K562 (cell line): ENCODE data around the gene PTPN13. TPM values are rescaled to one million over a fixed set of nuclear protein-coding genes. Genes with fewer than 3 reads are reported as not detected.

Experiments used
- ATAC-seq: fragments of 200-7000 bp; cut with Tn5 transposase; 3 replicates; pipeline ENCODE4 v1.9.1; 2020; ENCODE audit warnings: moderate library complexity
- BruUV-seq: library from RNA; stranded (reverse); fragments of 400-500 nt; replicated peaks from 2 replicates; lab custom pipeline; 2021; lab: Mats Ljungman, UMichigan
- CTCF ChIA-PET: fragments of 300-600 bp; formaldehyde crosslinking; extraction: SDS; loops from one replicate; lab custom pipeline; 2021; ENCODE audit warnings: low intra/inter-chr PET ratio; lab: Yijun Ruan, JAX
- POLR2A ChIA-PET: fragments of 300-600, 350-650 bp; sonication (Branson Sonifier 250); formaldehyde crosslinking; extraction: SDS; loops from one replicate; lab custom pipeline; 2021; ENCODE audit warnings: antibody characterized with exemption, inconsistent platforms; lab: Yijun Ruan, JAX
- DNase-seq, 4 experiments: peaks; one replicate each; pipeline versions ENCODE4 v3.0.0 to v3.0.0-alpha.2; 2011 to 2018; ENCODE audit warnings: low spot score in 3 of 4, mixed read lengths in 3 of 4; ENCODE audit errors: extremely low read depth in 1 of 4
- FAIRE-seq: peaks from 2 replicates; lab custom pipeline; 2011; peaks lifted over from hg19 to GRCh38; lab: Jason Lieb, UNC
- H2AFZ ChIP-seq: 2 replicates; pipeline ENCODE4 v1.6.0; 2011; ENCODE audit warnings: low read depth, low read length, control low read depth, inconsistent platforms
- H3K27ac ChIP-seq: fragments of 200-600 bp; 3 replicates; pipeline ENCODE4 v1.8.0; 2011; ENCODE audit warnings: low read depth, mild to moderate bottlenecking, control low read depth, inconsistent platforms, low read length, moderate library complexity, mixed read lengths; ENCODE audit errors: extremely low read depth
- H3K27me3 ChIP-seq, 2 experiments: fragments of 300-600 bp in 1 of 2; 2 replicates in 1 of 2; 3 replicates in 1 of 2; pipeline versions ENCODE4 v1.6.0 to v1.8.0; 2011; ENCODE audit warnings: inconsistent platforms in 2 of 2, low read length in 2 of 2, mild to moderate bottlenecking in 1 of 2, mixed read lengths in 1 of 2, moderate library complexity in 1 of 2; ENCODE audit not compliant: control insufficient read depth in 2 of 2, insufficient read depth in 2 of 2
- H3K36me3 ChIP-seq: fragments of 300-600 bp; 3 replicates; pipeline ENCODE4 v1.8.0; 2011; ENCODE audit warnings: mild to moderate bottlenecking, low read length, inconsistent platforms; ENCODE audit not compliant: control insufficient read depth, insufficient read depth
- H3K4me1 ChIP-seq, 2 experiments: fragments of 200-600 bp in 1 of 2; replicated peaks in 1 of 2; 2 replicates in 1 of 2; 3 replicates in 1 of 2; pipeline versions ENCODE4 v1.5.1 to v1.8.0; 2011; ENCODE audit warnings: inconsistent platforms in 2 of 2, low read length in 2 of 2, mild to moderate bottlenecking in 1 of 2, mixed read lengths in 1 of 2, moderate library complexity in 1 of 2; ENCODE audit not compliant: control insufficient read depth in 2 of 2, insufficient read depth in 2 of 2
- H3K4me2 ChIP-seq: 2 replicates; pipeline ENCODE4 v1.6.1; 2011; ENCODE audit warnings: low read length, control low read depth, inconsistent platforms, mixed read lengths; ENCODE audit not compliant: insufficient read depth
- H3K4me3 ChIP-seq: fragments of 200-600 bp; sonication (generic), shearing (Covaris generic); 2 replicates; pipeline ENCODE4 v1.5.1; 2016; ENCODE audit warnings: control low read depth, inconsistent platforms
- H3K79me2 ChIP-seq: fragments of 200-600 bp; 3 replicates; pipeline ENCODE4 v1.8.0; 2011; ENCODE audit warnings: low read length, inconsistent platforms; ENCODE audit not compliant: control insufficient read depth, insufficient read depth
- H3K9ac ChIP-seq, 2 experiments: 2 replicates each; pipeline versions ENCODE4 v1.6.0 to v1.6.1; 2011; ENCODE audit warnings: low read depth in 2 of 2, low read length in 2 of 2, control low read depth in 1 of 2, inconsistent platforms in 1 of 2, mild to moderate bottlenecking in 1 of 2, mixed read lengths in 1 of 2; ENCODE audit not compliant: insufficient read depth in 1 of 2
- H3K9me1 ChIP-seq: one replicate; pipeline ENCODE4 v1.6.0; 2011; ENCODE audit warnings: inconsistent platforms, mild to moderate bottlenecking, low read length, moderate library complexity; ENCODE audit not compliant: control insufficient read depth, insufficient read depth
- H3K9me3 ChIP-seq: replicated peaks from 2 replicates; pipeline ENCODE4 v1.5.1; 2011; ENCODE audit warnings: low read depth, low read length, inconsistent platforms; ENCODE audit not compliant: control insufficient read depth, insufficient read depth
- H4K20me1 ChIP-seq: replicated peaks from 2 replicates; pipeline ENCODE4 v1.6.1; 2011; ENCODE audit warnings: low read length, inconsistent platforms, mixed read lengths; ENCODE audit not compliant: control insufficient read depth, insufficient read depth
- ARHGAP35 ChIP-seq: fragments of 450-650 bp; IDR thresholded peaks from 2 replicates; pipeline ENCODE4 v1.6.1; 2018; ENCODE audit not compliant: partially characterized antibody
- ARID2 ChIP-seq: fragments of 450-650 bp; IDR thresholded peaks from 2 replicates; pipeline ENCODE4 v1.6.1; 2017; ENCODE audit warnings: antibody characterized with exemption, mild to moderate bottlenecking
- CEBPG ChIP-seq, 3 experiments: fragments of 200-800 bp in 1 of 3; sonication (Bioruptor generic) in 1 of 3; sonication (generic) in 1 of 3; formaldehyde crosslinking in 1 of 3; IDR thresholded peaks in 2 of 3; conservative IDR thresholded peaks in 1 of 3; 2 replicates each; pipeline versions ENCODE4 v1.6.1 to v1.8.0; 2016 to 2022; ENCODE audit warnings: missing compliant biosample characterization in 2 of 3, missing genetic modification characterization in 2 of 3, mild to moderate bottlenecking in 1 of 3, missing genetic modification reagents in 1 of 3
- ETV6 ChIP-seq, 3 experiments: fragments of 150-350 bp in 1 of 3; sonication (generic) in 1 of 3; formaldehyde crosslinking in 1 of 3; IDR thresholded peaks; 2 replicates each; pipeline versions ENCODE4 v1.6.1 to v1.8.0; 2014 to 2022; ENCODE audit warnings: borderline replicate concordance in 2 of 3, low read depth in 2 of 3, antibody characterized with exemption in 1 of 3, low read length in 1 of 3, mild to moderate bottlenecking in 1 of 3, missing genetic modification reagents in 1 of 3
- HDAC2 ChIP-seq: fragments of 450-650 bp; IDR thresholded peaks from 2 replicates; pipeline ENCODE4 v1.6.1; 2016; ENCODE audit warnings: mild to moderate bottlenecking
- RBBP5 ChIP-seq: fragments of 200-600 bp; sonication (generic); IDR thresholded peaks from 2 replicates; pipeline ENCODE4 v1.6.1; 2012; ENCODE audit warnings: borderline replicate concordance, mild to moderate bottlenecking, low read length, control low read depth, inconsistent platforms; ENCODE audit not compliant: insufficient read depth, poor library complexity, severe bottlenecking
- ZNF586 ChIP-seq: fragments of 450-650 bp; formaldehyde crosslinking; conservative IDR thresholded peaks from 2 replicates; pipeline ENCODE4 v1.4.0; 2020; ENCODE audit warnings: mild to moderate bottlenecking, moderate library complexity
- WGBS: fragments of 100-300 bp; shearing (Covaris generic); methylation state at CpG from one replicate; pipeline ENCODE4 v1.1.6; 2016; ENCODE audit warnings: low coverage, mixed read lengths; ENCODE audit not compliant: insufficient coverage; ENCODE audit errors: missing lambda C conversion rate; 5-methylcytosine and 5-hydroxymethylcytosine counted together
- in situ Hi-C: fragments of 300-500 bp; cut with MboI; formaldehyde crosslinking; loops from 4 replicates; pipeline ENCODE4 v1.15.0; 2018; ENCODE audit warnings: inconsistent platforms, mixed read lengths
- intact Hi-C: fragments of 100-400 bp; cut with micrococcal nuclease; formaldehyde crosslinking; loops from 2 replicates; pipeline ENCODE4 v1.14.2; 2022
- polyA plus RNA-seq, 8 experiments: library from polyadenylated mRNA; depleted of rRNA in 4 of 8; stranded (reverse) in 5 of 8; unstranded in 3 of 8; fragments of >200 nt; fragmentation: Nextera tagmentation in 2 of 8; fragmentation: Illumina TruSeq in 1 of 8; extraction: Ambion mirVana in 2 of 8; extraction: Trizol in 1 of 8; gene quantifications; 2 replicates each; pipeline versions ENCODE4 v1.2.1 to v1.2.3, GENCODE V29; 2011 to 2014; ENCODE audit warnings: inconsistent platforms in 1 of 8, missing spikeins in 1 of 8
- total RNA-seq, 7 experiments: library from RNA; depleted of rRNA in 6 of 7; stranded (reverse); fragments of >200 nt in 6 of 7; fragmentation: Illumina TruSeq in 2 of 7; extraction: Trizol in 2 of 7; gene quantifications; 2 replicates each; pipeline versions ENCODE4 v1.2.1 to v1.2.3, GENCODE V29; 2011 to 2021; ENCODE audit warnings: low replicate concordance in 1 of 7
- TF ChIP-seq, protein P1 (sequence below): fragments of 250-450 bp; sonication (Bioruptor Pico); IDR thresholded peaks from 2 replicates; pipeline ENCODE4 v1.4.0; 2020; ENCODE audit warnings: mild to moderate bottlenecking, moderate library complexity
- TF ChIP-seq, protein P2 (sequence below): fragments of 250-450 bp; sonication (Bioruptor Pico); IDR thresholded peaks from 2 replicates; pipeline ENCODE4 v1.4.0; 2020

The PTPN13 gene
- total and polyA plus RNA-seq, 9 of the 15 experiments (the other 6 are each of a cell fraction or from before 2014, with no cell fraction given): 0.33 TPM; not detected in 8

DNA sequence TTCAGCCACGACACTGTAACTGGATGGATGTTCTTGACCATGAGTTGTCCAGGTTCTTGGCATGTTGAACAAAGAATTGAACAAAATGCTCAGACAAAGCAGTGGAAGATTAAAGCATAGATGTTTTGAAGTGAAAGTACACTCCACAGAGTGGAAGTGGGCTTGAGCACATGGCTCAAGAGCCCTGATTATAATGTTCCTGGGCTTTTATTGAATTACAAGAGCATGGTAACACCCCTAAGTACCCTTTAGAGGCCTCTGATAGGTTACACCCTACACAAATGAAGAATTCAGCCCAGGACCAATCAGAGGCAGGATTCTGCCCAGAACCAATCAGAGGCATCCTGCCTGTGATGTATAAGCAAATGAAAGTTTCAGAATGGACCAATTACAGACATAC is 221.5 kb downstream of the PTPN13 start (continued):
- TF ChIP-seq, protein P1, sequence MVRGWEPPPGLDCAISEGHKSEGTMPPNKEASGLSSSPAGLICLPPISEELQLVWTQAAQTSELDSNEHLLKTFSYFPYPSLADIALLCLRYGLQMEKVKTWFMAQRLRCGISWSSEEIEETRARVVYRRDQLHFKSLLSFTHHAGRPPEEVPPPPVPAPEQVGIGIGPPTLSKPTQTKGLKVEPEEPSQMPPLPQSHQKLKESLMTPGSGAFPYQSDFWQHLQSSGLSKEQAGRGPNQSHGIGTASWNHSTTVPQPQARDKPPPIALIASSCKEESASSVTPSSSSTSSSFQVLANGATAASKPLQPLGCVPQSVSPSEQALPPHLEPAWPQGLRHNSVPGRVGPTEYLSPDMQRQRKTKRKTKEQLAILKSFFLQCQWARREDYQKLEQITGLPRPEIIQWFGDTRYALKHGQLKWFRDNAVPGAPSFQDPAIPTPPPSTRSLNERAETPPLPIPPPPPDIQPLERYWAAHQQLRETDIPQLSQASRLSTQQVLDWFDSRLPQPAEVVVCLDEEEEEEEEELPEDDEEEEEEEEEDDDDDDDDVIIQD (CRISPR knock-in tag): no peak
- no peak for TF ChIP-seq ETV6 (IDR thresholded peaks at IDR 0.05; ENCODE audit: borderline replicate concordance in 1 of 2, low read depth in 2 of 2, low read length in 1 of 2)
- no peak for TF ChIP-seq ETV6 (CRISPR knock-in tag; IDR thresholded peaks at IDR 0.05; ENCODE audit: borderline replicate concordance)
- TF ChIP-seq ARID2: no peak
- TF ChIP-seq, all 486 proteins: peak for 0

DNA sequence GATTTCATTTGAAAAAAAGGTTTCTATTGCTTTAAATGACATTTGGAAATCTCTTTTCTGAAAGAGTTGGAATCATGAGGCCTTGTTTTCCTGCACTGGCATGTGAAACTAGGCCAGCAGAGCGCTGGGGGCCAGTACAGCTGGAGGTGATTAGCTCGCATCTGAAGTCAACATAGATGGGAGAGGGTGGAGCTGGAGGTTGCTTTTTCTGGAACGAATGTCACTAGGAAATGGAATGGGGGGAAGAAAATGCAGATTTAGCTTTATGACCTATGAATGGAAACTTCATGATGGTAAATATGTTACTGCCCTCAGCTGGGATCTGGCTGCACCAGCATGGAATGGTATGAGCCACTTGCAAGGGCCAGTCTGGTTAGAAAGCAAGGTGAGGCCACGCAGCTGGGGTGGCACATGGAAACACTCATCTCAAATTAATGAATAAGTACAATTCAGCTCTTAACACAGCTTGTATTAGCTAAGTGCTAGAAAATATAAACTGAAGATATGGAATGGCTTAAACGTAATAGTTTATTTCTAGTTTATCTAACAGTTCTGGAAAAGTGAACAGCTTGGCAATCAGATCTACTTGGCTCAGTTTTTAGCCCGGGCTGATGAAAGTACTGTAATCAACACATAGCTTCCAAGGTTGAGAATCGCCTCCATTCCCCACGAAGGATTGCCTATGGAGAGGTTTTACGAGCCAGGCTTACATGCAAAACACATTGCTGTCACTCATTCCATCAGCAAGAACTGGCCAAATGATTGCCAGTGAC is 222.6 kb downstream of the PTPN13 start:
- ATAC-seq: no peak
- no TSS peak for BruUV-seq
- WGBS: under 1% methylated on average over 9 of the region's 9 CpGs
- TF ChIP-seq, protein P2, sequence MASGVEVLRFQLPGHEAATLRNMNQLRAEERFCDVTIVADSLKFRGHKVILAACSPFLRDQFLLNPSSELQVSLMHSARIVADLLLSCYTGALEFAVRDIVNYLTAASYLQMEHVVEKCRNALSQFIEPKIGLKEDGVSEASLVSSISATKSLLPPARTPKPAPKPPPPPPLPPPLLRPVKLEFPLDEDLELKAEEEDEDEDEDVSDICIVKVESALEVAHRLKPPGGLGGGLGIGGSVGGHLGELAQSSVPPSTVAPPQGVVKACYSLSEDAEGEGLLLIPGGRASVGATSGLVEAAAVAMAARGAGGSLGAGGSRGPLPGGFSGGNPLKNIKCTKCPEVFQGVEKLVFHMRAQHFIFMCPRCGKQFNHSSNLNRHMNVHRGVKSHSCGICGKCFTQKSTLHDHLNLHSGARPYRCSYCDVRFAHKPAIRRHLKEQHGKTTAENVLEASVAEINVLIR: no peak
- TF ChIP-seq RBBP5 (no peak), ZNF586 (no peak), HDAC2 (no peak), ARHGAP35 (no peak), CEBPG (CRISPR knock-in tag; IDR thresholded peaks at IDR 0.05) (no peak), CEBPG (tag; conservative IDR thresholded peaks at IDR 0.05 in 1 of 2, IDR thresholded peaks at IDR 0.05 in 1 of 2) (no peak)

More for the DNA sequence above, 222.6 kb downstream of the PTPN13 start:
- H3K4me3 ChIP-seq: no peak overlapping the region
- no peaks in the 10 kb centered on the region for H3K36me3 ChIP-seq
- H2AFZ ChIP-seq: no peak overlapping the region
- no peak overlapping the region for H3K9ac ChIP-seq
- CTCF ChIA-PET: no interaction called here
- H3K27me3 ChIP-seq: peaks cover 0 to 5% of the 10 kb centered on the region in 2 experiments; a peak in 2 of 5 replicates
- H3K9me1 ChIP-seq: no peaks in the 10 kb centered on the region
- H4K20me1 ChIP-seq: no peaks in the 10 kb centered on the region
- in situ Hi-C loops (no loop called here), intact Hi-C loops (loop anchor here (5.0 kb wide), 1 partner anchor 319 kb away; no protein-coding TSS in a partner anchor)
- no peak for FAIRE-seq
- H3K27ac ChIP-seq: no peak overlapping the region
- POLR2A ChIA-PET: interaction anchor here (0.7 kb wide), 1 partner anchor 9 kb away, joined by 3 read pairs; no protein-coding TSS in a partner anchor
- no peaks in the 10 kb centered on the region for H3K79me2 ChIP-seq
- no peak overlapping the region for H3K4me2 ChIP-seq
- DNase-seq: no peak
- H3K9me3 ChIP-seq: no peaks in the 10 kb centered on the region
- no peaks in the 10 kb centered on the region for H3K4me1 ChIP-seq
